SU-DHL-6 (cell line): ENCODE measurements around the gene EPHA3.

Source experiments
- H2AFZ ChIP-seq: fragments of 200-600 bp; sonication (generic); 2 replicates; pipeline ENCODE4 v1.6.1; 2014; ENCODE audit warnings: low read depth, mild to moderate bottlenecking, moderate library complexity, mixed read lengths, antibody characterized with exemption, low read length; ENCODE audit not compliant: severe bottlenecking
- H3F3A ChIP-seq: fragments of 200-600 bp; shearing (Covaris generic); 2 replicates; pipeline ENCODE4 v1.6.0; 2016; ENCODE audit warnings: antibody characterized with exemption, mild to moderate bottlenecking; ENCODE audit not compliant: insufficient read depth
- H3K27ac ChIP-seq: fragments of 200-600 bp; sonication (generic); 2 replicates; pipeline ENCODE4 v1.5.1; 2016; ENCODE audit warnings: low read depth, mild to moderate bottlenecking, low read length, moderate library complexity, mixed read lengths
- H3K27me3 ChIP-seq: fragments of 200-600 bp; sonication (generic), shearing (Covaris generic); 2 replicates; pipeline ENCODE4 v1.6.0; 2014; ENCODE audit warnings: mild to moderate bottlenecking, low read length
- H3K36me3 ChIP-seq: fragments of 200-600 bp; sonication (generic); 2 replicates; pipeline ENCODE4 v1.6.1; 2014; ENCODE audit warnings: mild to moderate bottlenecking, low read length, mixed read lengths
- H3K4me2 ChIP-seq: fragments of 300-600, 200-600 bp; shearing (Covaris generic), sonication (generic); 2 replicates; pipeline ENCODE4 v1.6.0; 2014; ENCODE audit warnings: low read length, low read depth, mild to moderate bottlenecking; ENCODE audit not compliant: poor library complexity, severe bottlenecking
- H3K4me3 ChIP-seq: fragments of 200-600 bp; sonication (generic); 2 replicates; pipeline ENCODE4 v1.5.1; 2014; ENCODE audit warnings: antibody characterized with exemption, low read length, mild to moderate bottlenecking, mixed read lengths; ENCODE audit not compliant: insufficient read depth, poor library complexity, severe bottlenecking
- H3K79me2 ChIP-seq: fragments of 200-600 bp; sonication (generic); 2 replicates; pipeline ENCODE4 v1.6.1; 2014; ENCODE audit warnings: mild to moderate bottlenecking, low read length, moderate library complexity; ENCODE audit not compliant: insufficient read depth
- H3K9ac ChIP-seq: fragments of 200-600 bp; sonication (generic); 2 replicates; pipeline ENCODE4 v1.7.0; 2014; ENCODE audit warnings: mild to moderate bottlenecking, low read length
- H3K9me2 ChIP-seq: fragments of 200-600 bp; sonication (generic); replicated peaks from 2 replicates; pipeline ENCODE4 v1.6.1; 2014; ENCODE audit warnings: low read length; ENCODE audit not compliant: insufficient read depth
- H3K9me3 ChIP-seq: fragments of 200-600 bp; sonication (generic); 2 replicates; pipeline ENCODE4 v1.6.1; 2014; ENCODE audit warnings: low read length, mixed read lengths; ENCODE audit not compliant: insufficient read depth
- H4K20me1 ChIP-seq: fragments of 200-600 bp; sonication (generic); 2 replicates; pipeline ENCODE4 v1.6.1; 2014; ENCODE audit warnings: low read depth, mild to moderate bottlenecking, antibody characterized with exemption, low read length, moderate library complexity, mixed read lengths
- CTCF ChIP-seq: fragments of 200-600 bp; sonication (generic); IDR thresholded peaks from one replicate; pipeline ENCODE4 v1.5.1; 2017; ENCODE audit warnings: antibody characterized with exemption, mild to moderate bottlenecking, low read length, moderate library complexity; ENCODE audit not compliant: insufficient read depth, poor library complexity, severe bottlenecking
- EZH2phosphoT487 ChIP-seq: fragments of 200-600 bp; sonication (generic), shearing (Covaris generic); conservative IDR thresholded peaks from 2 replicates; pipeline ENCODE4 v1.6.1; 2018; ENCODE audit warnings: mild to moderate bottlenecking, antibody characterized with exemption, low read length, moderate library complexity, mixed read lengths

Gene EPHA3

GRCh38 chr3:89280301-89280700, 172.9 kb downstream of the EPHA3 start:
- Histone ChIP-seq H3K27ac (no peak overlapping the region), H3K9ac (no peak overlapping the region), H3K79me2 (no peaks in the 10 kb centered on the region), H2AFZ (no peak overlapping the region), H3K9me3 (no peaks in the 10 kb centered on the region), H4K20me1 (no peaks in the 10 kb centered on the region; the same call in 1 of the 2 replicates), H3K4me3 (no peak overlapping the region), H3K9me2 (no peaks in the 10 kb centered on the region), H3F3A (no peaks in the 10 kb centered on the region), H3K4me2 (no peak overlapping the region), H3K36me3 (no peaks in the 10 kb centered on the region), H3K27me3 (no peaks in the 10 kb centered on the region)
- TF ChIP-seq CTCF (no peak), EZH2phosphoT487 (no peak)

- H3K27me3 ChIP-seq: no peaks in the 10 kb centered on the region
Measured at GRCh38 chr3:89280822-89281365, 173.5 kb downstream of the EPHA3 start.

GRCh38 chr3:89287902-89288508, 180.6 kb downstream of the EPHA3 start:
- H3K9me2 ChIP-seq: no peaks in the 10 kb centered on the region
- no peak overlapping the region for H3K4me3 ChIP-seq
- H3K36me3 ChIP-seq: no peaks in the 10 kb centered on the region
- H4K20me1 ChIP-seq: no peaks in the 10 kb centered on the region
- H3K27ac ChIP-seq: no peak overlapping the region
- H3F3A ChIP-seq: no peaks in the 10 kb centered on the region
- H3K79me2 ChIP-seq: no peaks in the 10 kb centered on the region
- peaks cover 5% of the 10 kb centered on the region; the same call in 1 of the 2 replicates for H3K9me3 ChIP-seq
- no peak overlapping the region for H3K9ac ChIP-seq
- TF ChIP-seq EZH2phosphoT487: no peak
- no peak for TF ChIP-seq CTCF
- H3K27me3 ChIP-seq: no peaks in the 10 kb centered on the region
- H2AFZ ChIP-seq: no peak overlapping the region
- no peak overlapping the region for H3K4me2 ChIP-seq

More at GRCh38 chr3:89280822-89281365, 173.5 kb downstream of the EPHA3 start:
- no peak overlapping the region for H3K4me3 ChIP-seq
- no peaks in the 10 kb centered on the region for H3K9me3 ChIP-seq
- H2AFZ ChIP-seq: no peak overlapping the region
- H3F3A ChIP-seq: no peaks in the 10 kb centered on the region
- H3K9me2 ChIP-seq: no peaks in the 10 kb centered on the region
- no peak for TF ChIP-seq EZH2phosphoT487
- no peak for TF ChIP-seq CTCF
- H3K4me2 ChIP-seq: no peak overlapping the region
- no peak overlapping the region for H3K27ac ChIP-seq
- H3K79me2 ChIP-seq: no peaks in the 10 kb centered on the region
- no peaks in the 10 kb centered on the region for H3K36me3 ChIP-seq
- H4K20me1 ChIP-seq: no peaks in the 10 kb centered on the region; the same call in 1 of the 2 replicates
- no peak overlapping the region for H3K9ac ChIP-seq
